Measurements from ENCODE around the gene ODAD2. TPM values are rescaled to one million over a fixed set of nuclear protein-coding genes. Genes with fewer than 3 reads are reported as not detected.
A peak's percentile ranks its signal among the peaks of the same experiment; 100 is the strongest.

ODAD2 gene
- total and polyA plus RNA-seq, 2 donors (not counting 3 experiments of a cell fraction or from before 2014, with no cell fraction given): 1.1 to 4.4 TPM

DNA sequence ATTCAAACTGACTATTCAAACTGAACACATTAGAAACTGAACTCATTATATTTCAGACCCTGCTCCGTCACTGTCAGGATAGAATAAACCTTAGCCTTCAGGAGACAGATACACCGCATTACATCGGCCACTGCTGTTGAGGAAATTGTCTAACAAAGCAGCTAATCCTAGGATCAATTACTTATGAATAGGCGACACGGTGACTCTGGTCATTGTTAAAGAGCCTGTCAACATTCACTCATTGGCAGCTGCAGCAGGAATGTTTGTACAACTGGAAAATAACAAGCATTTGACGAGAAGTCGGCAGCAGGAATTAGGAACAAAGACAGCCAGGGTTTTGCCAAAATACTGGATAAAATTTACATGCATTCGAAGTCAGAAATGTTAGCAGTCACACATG is 141.3 kb downstream of the ODAD2 start:
- no peak for FAIRE-seq
- Histone ChIP-seq H3K36me3 (ENCODE audit: control insufficient read depth in 2 of 2, extremely low read depth in 1 of 2, insufficient read depth in 2 of 2, low read length in 2 of 2) (no peaks in the 10 kb centered on the region), H3K4me1 (ENCODE audit: control insufficient read depth, extremely low read depth, insufficient read depth, low read length) (no peaks in the 10 kb centered on the region), H3K27me3 (ENCODE audit: control insufficient read depth in 2 of 2, insufficient read depth in 2 of 2, low read length in 2 of 2) (no peaks in the 10 kb centered on the region), H3K9me1 (replicated peaks; ENCODE audit: control insufficient read depth, extremely low read depth, insufficient read depth, low read length) (no peaks in the 10 kb centered on the region), H4K20me1 (replicated peaks; ENCODE audit: control insufficient read depth, extremely low read depth, insufficient read depth, low read length) (no peaks in the 10 kb centered on the region), H3K79me2 (ENCODE audit: control insufficient read depth, insufficient read depth, low read length) (no peaks in the 10 kb centered on the region), H3K27ac (ENCODE audit: insufficient read depth, low read depth, low read length) (no peak overlapping the region), H2AFZ (ENCODE audit: low read depth, low read length) (peak overlapping the region; percentile 13), H3K4me3 (replicated peaks in 1 of 3; ENCODE audit: insufficient read depth in 1 of 3, low read depth in 1 of 3, low read length in 3 of 3) (no peak overlapping the region), H3K9ac (replicated peaks; ENCODE audit: extremely low read depth, insufficient read depth, low read length) (no peak overlapping the region), H3K9me3 (replicated peaks; ENCODE audit: control insufficient read depth, insufficient read depth, low read length) (no peaks in the 10 kb centered on the region), H3K4me2 (ENCODE audit: insufficient read depth, low read length) (no peak overlapping the region)
- CTCF ChIA-PET: no interaction called here
- no TSS peak for BruUV-seq (replicated peaks)
- intact Hi-C loops (cut with micrococcal nuclease) (no loop called here), dilution Hi-C loops (cut with MboI; ENCODE audit: extremely low pct_ligation_motif_present, low sequenced_read_pairs) (no loop called here)
- no peak for TF ChIP-seq POLR2A (IDR thresholded peaks at IDR 0.05; ENCODE audit: low read depth, low read length)
- TF ChIP-seq JUN (IDR thresholded peaks at IDR 0.05; ENCODE audit: borderline replicate concordance, insufficient read depth, insufficient read length, low read depth): no peak
- DNase-seq (ENCODE audit: low read depth, low spot score): no peak
- POLR2A ChIA-PET: no interaction called here

DNA sequence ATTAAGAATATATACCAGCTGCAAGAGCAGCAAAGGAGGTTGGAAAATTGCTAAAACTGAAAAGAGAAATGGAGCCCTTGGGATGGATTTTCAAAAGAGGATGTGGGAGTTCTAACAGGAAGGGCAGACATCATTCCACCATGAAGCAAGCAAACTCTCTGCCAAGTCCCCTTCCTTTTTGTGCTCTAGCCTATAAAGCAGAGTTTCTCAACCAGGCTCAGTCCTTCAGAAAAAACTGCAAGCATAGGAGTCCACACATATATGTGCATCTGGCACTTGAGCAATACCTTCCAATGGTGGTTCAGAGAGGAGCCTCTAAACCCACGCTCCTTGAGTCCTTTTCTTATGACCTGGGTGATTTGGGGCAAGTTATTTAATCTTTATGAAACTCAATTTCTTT is 154.7 kb downstream of the ODAD2 start:
- Histone ChIP-seq H3K4me2 (ENCODE audit: insufficient read depth, low read length) (no peak overlapping the region), H3K27me3 (ENCODE audit: control insufficient read depth in 2 of 2, insufficient read depth in 2 of 2, low read length in 2 of 2) (no peaks in the 10 kb centered on the region), H4K20me1 (replicated peaks; ENCODE audit: control insufficient read depth, extremely low read depth, insufficient read depth, low read length) (no peaks in the 10 kb centered on the region), H3K36me3 (ENCODE audit: control insufficient read depth in 2 of 2, extremely low read depth in 1 of 2, insufficient read depth in 2 of 2, low read length in 2 of 2) (no peaks in the 10 kb centered on the region), H3K9me1 (replicated peaks; ENCODE audit: control insufficient read depth, extremely low read depth, insufficient read depth, low read length) (no peaks in the 10 kb centered on the region), H3K4me3 (replicated peaks in 1 of 3; ENCODE audit: insufficient read depth in 1 of 3, low read depth in 1 of 3, low read length in 3 of 3) (no peak overlapping the region), H3K9ac (replicated peaks; ENCODE audit: extremely low read depth, insufficient read depth, low read length) (no peak overlapping the region), H3K27ac (ENCODE audit: insufficient read depth, low read depth, low read length) (no peak overlapping the region), H3K4me1 (ENCODE audit: control insufficient read depth, extremely low read depth, insufficient read depth, low read length) (no peaks in the 10 kb centered on the region), H3K9me3 (replicated peaks; ENCODE audit: control insufficient read depth, insufficient read depth, low read length) (no peaks in the 10 kb centered on the region), H3K79me2 (ENCODE audit: control insufficient read depth, insufficient read depth, low read length) (no peaks in the 10 kb centered on the region), H2AFZ (ENCODE audit: low read depth, low read length) (no peak overlapping the region)
- FAIRE-seq (no peak), DNase-seq (ENCODE audit: low read depth, low spot score) (no peak)
- ChIA-PET CTCF (interaction anchor here (1.5 kb wide), 1 partner anchor 51 kb away, joined by 3 read pairs; no protein-coding TSS in a partner anchor), POLR2A (no interaction called here)
- BruUV-seq (replicated peaks): no TSS peak
- intact Hi-C loops (cut with micrococcal nuclease) (no loop called here), dilution Hi-C loops (cut with MboI; ENCODE audit: extremely low pct_ligation_motif_present, low sequenced_read_pairs) (no loop called here)
- no peak for TF ChIP-seq FOS (IDR thresholded peaks at IDR 0.05; ENCODE audit: borderline replicate concordance, insufficient read depth, low read length)
- TF ChIP-seq GATA2 (IDR thresholded peaks at IDR 0.05; ENCODE audit: insufficient read depth, insufficient read length, low read depth, low read length): no peak
- TF ChIP-seq, protein P1, sequence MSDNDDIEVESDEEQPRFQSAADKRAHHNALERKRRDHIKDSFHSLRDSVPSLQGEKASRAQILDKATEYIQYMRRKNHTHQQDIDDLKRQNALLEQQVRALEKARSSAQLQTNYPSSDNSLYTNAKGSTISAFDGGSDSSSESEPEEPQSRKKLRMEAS (IDR thresholded peaks at IDR 0.05; ENCODE audit: insufficient read depth, insufficient read length): no peak
- no peak for TF ChIP-seq EZH2 (IDR thresholded peaks at IDR 0.05; ENCODE audit: borderline replicate concordance, low read depth, low read length, severe bottlenecking)
- TF ChIP-seq MYC (IDR thresholded peaks at IDR 0.05; ENCODE audit: low read depth, low read length): no peak
- TF ChIP-seq POLR2AphosphoS5 (IDR thresholded peaks at IDR 0.05; ENCODE audit: insufficient read depth, low read depth, low read length): no peak
- TF ChIP-seq, protein P2, sequence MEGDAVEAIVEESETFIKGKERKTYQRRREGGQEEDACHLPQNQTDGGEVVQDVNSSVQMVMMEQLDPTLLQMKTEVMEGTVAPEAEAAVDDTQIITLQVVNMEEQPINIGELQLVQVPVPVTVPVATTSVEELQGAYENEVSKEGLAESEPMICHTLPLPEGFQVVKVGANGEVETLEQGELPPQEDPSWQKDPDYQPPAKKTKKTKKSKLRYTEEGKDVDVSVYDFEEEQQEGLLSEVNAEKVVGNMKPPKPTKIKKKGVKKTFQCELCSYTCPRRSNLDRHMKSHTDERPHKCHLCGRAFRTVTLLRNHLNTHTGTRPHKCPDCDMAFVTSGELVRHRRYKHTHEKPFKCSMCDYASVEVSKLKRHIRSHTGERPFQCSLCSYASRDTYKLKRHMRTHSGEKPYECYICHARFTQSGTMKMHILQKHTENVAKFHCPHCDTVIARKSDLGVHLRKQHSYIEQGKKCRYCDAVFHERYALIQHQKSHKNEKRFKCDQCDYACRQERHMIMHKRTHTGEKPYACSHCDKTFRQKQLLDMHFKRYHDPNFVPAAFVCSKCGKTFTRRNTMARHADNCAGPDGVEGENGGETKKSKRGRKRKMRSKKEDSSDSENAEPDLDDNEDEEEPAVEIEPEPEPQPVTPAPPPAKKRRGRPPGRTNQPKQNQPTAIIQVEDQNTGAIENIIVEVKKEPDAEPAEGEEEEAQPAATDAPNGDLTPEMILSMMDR (IDR thresholded peaks at IDR 0.05; ENCODE audit: extremely low read depth in 1 of 2, insufficient read depth in 1 of 2, low read depth in 1 of 2, low read length in 2 of 2): no peak
- TF ChIP-seq POLR2A (IDR thresholded peaks at IDR 0.05; ENCODE audit: low read depth, low read length): no peak
- no peak for TF ChIP-seq JUN (IDR thresholded peaks at IDR 0.05; ENCODE audit: borderline replicate concordance, insufficient read depth, insufficient read length, low read depth)
